ENCODE measurements around the gene LRRN4. TPM values are rescaled to one million over a fixed set of nuclear protein-coding genes. Genes with fewer than 3 reads are reported as not detected.

Gene LRRN4
- total and polyA plus RNA-seq, 7 donors = 0.03 to 0.10 (median 0.09) TPM; not detected in 4

GRCh38 chr20:6040958-6041807 lies 12.7 kb downstream of the LRRN4 start:
- H3K36me3 ChIP-seq (ENCODE audit: insufficient read depth in 1 of 2, low read depth in 1 of 2) = peaks cover 1 to 65% of the 10 kb centered on the region in 2 donors
- TF ChIP-seq CTCF (IDR thresholded peaks at IDR 0.05) = no peak
- WGBS, 3 donors = 81 to 84% (median 82%) methylated on average over 62 to 67 of the region's 67 CpGs
- ATAC-seq (peak; percentile 16 to 42 (median 21)), DNase-seq (peak in 1 of 2 donors; percentile 51)
- no peak overlapping the region for H3K4me3 ChIP-seq
- intact Hi-C loops (cut with DNase I) = no loop called here
- no peaks in the 10 kb centered on the region for H3K9me3 ChIP-seq
- H3K27ac ChIP-seq = no peak overlapping the region
- H3K4me1 ChIP-seq = no peaks in the 10 kb centered on the region
- no peaks in the 10 kb centered on the region for H3K27me3 ChIP-seq (ENCODE audit: insufficient read depth in 3 of 3, low read length in 2 of 3)

- 93 to 95% (median 93%) methylated on average over 8 of the region's 8 CpGs for WGBS, 3 donors
These were observed 13.3 kb downstream of the LRRN4 start for GRCh38 chr20:6040540-6040939.

GRCh38 chr20:6039766-6040165 lies 14.1 kb downstream of the LRRN4 start:
- H3K4me3 ChIP-seq = no peak overlapping the region
- no peak for TF ChIP-seq CTCF (IDR thresholded peaks at IDR 0.05)
- H3K27ac ChIP-seq = no peak overlapping the region
- peaks cover 3 to 77% of the 10 kb centered on the region in 2 donors for H3K36me3 ChIP-seq (ENCODE audit: insufficient read depth in 1 of 2, low read depth in 1 of 2)
- WGBS, 3 donors = 73 to 78% (median 74%) methylated on average over 5 of the region's 5 CpGs
- H3K4me1 ChIP-seq = peaks cover 8% of the 10 kb centered on the region
- no peaks in the 10 kb centered on the region for H3K27me3 ChIP-seq (ENCODE audit: insufficient read depth in 3 of 3, low read length in 2 of 3)
- DNase-seq (no peak), ATAC-seq (no peak)
- no peaks in the 10 kb centered on the region for H3K9me3 ChIP-seq
- intact Hi-C loops (cut with DNase I) = no loop called here

More at GRCh38 chr20:6040540-6040939, 13.3 kb downstream of the LRRN4 start:
- TF ChIP-seq CTCF (IDR thresholded peaks at IDR 0.05) = no peak
- Histone ChIP-seq H3K4me3 (no peak overlapping the region), H3K36me3 (ENCODE audit: insufficient read depth in 1 of 2, low read depth in 1 of 2) (peaks cover 3 to 71% of the 10 kb centered on the region in 2 donors), H3K27ac (no peak overlapping the region), H3K27me3 (ENCODE audit: insufficient read depth in 3 of 3, low read length in 2 of 3) (no peaks in the 10 kb centered on the region), H3K4me1 (peaks cover under 1% of the 10 kb centered on the region), H3K9me3 (no peaks in the 10 kb centered on the region)
- intact Hi-C loops (cut with DNase I) = no loop called here
- DNase-seq (no peak), ATAC-seq (no peak)

- Histone ChIP-seq H3K4me3 (no peak overlapping the region), H3K4me1 (peaks cover 20% of the 10 kb centered on the region), H3K9me3 (no peaks in the 10 kb centered on the region), H3K36me3 (ENCODE audit: insufficient read depth in 1 of 2, low read depth in 1 of 2) (peaks cover 3 to 86% of the 10 kb centered on the region in 2 donors), H3K27me3 (ENCODE audit: insufficient read depth in 3 of 3, low read length in 2 of 3) (no peaks in the 10 kb centered on the region), H3K27ac (no peak overlapping the region)
- TF ChIP-seq CTCF (IDR thresholded peaks at IDR 0.05) = no peak
- 69 to 89% (median 73%) methylated on average over 3 of the region's 3 CpGs for WGBS, 3 donors
- intact Hi-C loops (cut with DNase I) = no loop called here
- ATAC-seq = no peak
- no peak for DNase-seq
These were observed 15.6 kb downstream of the LRRN4 start for GRCh38 chr20:6038256-6038655.
